ENCODE results near the gene SLC7A14.
A peak's percentile ranks its signal among the peaks of the same experiment; 100 is the strongest.

Gene SLC7A14

GRCh38 chr3:170585937-170586310 lies at the start of gene SLC7A14:
SLC7A14 (minus strand) TSS chr3:170586075; CDS start chr3:170526936, 59,139 bp downstream.
- no peak within 1 kb of the TSS for H3K27ac ChIP-seq

DNA sequence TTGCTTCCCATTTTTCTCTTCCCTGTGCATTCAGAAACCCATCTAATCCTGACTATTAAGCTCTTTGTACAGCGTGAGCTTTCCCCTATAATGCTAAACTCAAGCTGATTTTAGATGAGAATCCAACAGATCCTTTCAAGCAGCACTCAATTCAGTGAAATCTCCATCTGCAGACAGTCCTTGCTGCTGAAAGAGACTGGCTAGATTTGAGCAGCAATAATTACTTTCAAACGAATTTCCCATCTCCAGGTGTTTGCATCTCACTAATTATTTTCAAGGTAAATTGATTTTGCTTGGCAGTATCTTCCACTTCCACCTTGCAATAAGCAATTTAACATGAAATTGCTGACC lies 49.5 kb upstream of the SLC7A14 start:
- H3K27ac ChIP-seq = no peak overlapping the region
- DNase-seq (ENCODE audit: low read depth, low spot score) = no peak

More at GRCh38 chr3:170585937-170586310, at the start of gene SLC7A14:
- no peak for DNase-seq (ENCODE audit: low read depth, low spot score)

DNA sequence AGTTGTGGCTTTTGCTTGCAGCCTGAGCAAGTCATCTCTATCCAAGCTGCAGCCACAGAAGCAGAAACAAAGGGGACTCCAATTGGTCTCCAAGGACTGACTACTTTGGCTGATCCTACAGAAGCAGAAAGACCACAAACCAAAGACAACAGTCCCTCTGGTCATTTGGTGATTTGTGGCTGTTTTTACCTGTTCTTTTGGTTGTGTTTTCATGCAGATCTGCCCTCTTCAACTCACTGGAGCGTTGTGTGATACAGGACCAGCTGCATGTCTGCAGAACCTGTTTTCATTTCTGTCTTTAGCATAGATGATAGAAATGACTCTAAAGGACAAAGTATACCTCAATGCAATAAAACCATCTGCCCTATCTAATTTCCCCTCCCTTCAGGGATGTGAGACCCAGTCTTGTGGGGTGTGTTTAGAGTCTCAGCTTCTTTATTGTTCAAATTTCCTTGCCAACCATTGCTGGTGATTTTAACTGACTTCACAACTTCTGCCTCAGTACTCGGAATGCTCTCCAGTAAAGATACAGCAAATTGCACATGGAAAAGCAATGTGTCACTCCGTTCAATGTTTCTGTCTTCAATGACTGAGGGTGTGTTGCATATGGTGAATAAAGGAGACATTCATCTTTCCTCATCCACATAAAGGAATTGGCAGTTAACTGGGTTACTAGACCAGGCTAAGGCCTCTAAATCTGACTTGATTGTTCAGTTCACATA lies 48.9 kb upstream of the SLC7A14 start:
- H3K27ac ChIP-seq = no peak overlapping the region
- DNase-seq (ENCODE audit: low read depth, low spot score) = no peak

DNA sequence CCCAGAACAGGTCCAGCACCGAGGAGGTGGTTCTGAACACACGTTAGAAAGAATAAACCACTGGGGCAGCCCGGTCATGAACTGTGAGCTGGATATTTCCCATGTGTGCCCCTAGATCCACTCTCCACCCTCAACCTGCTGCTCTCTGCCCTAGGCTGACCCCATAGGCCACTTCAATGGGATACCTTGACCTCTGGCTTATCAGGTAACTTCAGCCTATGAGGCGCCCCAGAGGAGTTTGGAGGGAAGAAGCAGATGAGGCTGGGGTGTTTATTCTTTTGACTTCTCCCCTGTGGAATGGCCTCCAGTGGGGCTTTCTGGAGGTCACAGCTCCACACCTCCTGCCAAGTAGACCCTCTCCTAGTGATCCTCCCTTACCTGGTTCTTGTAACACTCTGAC lies 47.7 kb upstream of the SLC7A14 start:
- no peak overlapping the region for H3K27ac ChIP-seq
- no peak for DNase-seq (ENCODE audit: low read depth, low spot score)

GRCh38 chr3:170632780-170633179 lies 46.9 kb upstream of the SLC7A14 start:
- H3K27ac ChIP-seq = no peak overlapping the region
- no peak for DNase-seq (ENCODE audit: low read depth, low spot score)

GRCh38 chr3:170631755-170632488 lies 46.0 kb upstream of the SLC7A14 start:
- no peak overlapping the region for H3K27ac ChIP-seq
- no peak for DNase-seq (ENCODE audit: low read depth, low spot score)

DNA sequence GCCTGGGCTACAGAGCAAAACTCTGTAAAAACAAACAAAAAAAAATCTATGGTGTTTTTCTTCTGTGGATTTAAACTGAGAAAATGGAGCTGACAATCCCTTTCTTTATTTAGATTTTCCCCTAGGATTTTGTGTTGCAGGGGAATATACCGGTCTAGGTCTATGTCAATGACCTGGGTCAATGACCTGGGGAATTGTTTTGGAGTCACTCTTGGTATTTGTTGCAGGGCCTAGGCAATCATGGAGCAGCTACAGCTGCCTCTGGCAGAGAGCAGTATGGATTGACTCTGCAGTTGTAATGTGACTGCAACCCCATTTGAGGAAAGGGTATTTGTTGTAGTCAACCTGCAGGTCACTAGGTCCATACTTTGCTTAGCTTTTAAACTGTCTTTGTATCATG lies 37.6 kb upstream of the SLC7A14 start:
- DNase-seq (ENCODE audit: low read depth, low spot score) = no peak
- no peak overlapping the region for H3K27ac ChIP-seq

DNA sequence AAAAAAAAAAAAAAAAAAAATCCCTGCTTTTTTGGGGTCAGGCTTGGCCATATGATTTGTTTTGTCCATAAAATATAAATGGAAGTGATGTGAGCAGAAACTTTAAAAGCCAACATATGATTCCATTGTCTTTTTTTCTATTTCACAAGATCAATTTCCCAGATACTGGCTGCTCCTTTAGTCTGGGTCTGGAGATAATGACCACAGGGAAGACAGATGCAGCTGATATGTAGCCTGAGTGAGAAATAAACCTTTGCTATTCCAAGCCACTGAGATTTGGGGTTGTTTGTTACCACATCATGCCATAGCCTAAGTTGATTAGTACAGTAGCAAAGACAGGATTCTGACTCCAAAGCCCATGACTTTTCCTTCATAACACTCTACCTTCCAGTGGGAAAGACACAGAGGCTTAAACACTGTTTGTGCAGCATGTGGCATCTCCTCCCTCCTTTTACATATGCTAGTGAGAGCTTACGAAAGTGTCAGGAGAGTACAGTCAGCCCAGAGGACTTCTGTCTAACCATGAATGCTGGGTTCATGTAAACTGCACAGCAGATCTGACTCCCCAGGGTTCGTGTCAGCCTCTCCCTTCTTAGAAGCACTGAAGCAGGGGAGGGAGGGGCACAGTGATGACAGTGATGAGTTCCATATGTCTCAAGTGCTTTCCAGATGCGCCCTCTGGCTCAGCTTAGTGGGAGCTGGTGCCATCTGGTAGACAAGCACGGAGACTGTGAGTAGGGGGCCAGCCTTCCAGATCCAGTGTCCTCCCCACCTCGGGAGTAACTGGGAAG lies 36.7 kb upstream of the SLC7A14 start:
- H3K27ac ChIP-seq = no peak overlapping the region
- no peak for DNase-seq (ENCODE audit: low read depth, low spot score)

DNA sequence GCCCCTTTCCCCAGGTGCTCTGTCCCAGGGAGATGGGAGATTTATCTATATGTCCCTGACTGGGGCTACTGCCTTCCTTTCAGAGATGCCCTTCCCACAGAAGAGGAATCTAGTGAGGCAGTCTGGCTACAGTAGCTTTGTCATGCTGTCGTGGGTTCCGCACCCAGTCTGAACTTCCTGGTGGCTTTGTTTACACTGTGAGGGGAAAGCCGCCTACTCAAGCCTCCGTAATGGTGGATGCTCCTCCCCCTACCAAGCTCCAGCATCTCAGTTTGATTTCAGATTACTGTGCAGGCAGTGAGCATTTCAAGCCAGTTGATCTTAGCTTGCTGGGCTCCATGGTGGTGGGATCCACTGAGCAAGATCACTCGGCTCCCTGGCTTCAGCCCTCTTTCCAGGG lies 35.4 kb upstream of the SLC7A14 start:
- DNase-seq (ENCODE audit: low read depth, low spot score) = no peak
- no peak overlapping the region for H3K27ac ChIP-seq

DNA sequence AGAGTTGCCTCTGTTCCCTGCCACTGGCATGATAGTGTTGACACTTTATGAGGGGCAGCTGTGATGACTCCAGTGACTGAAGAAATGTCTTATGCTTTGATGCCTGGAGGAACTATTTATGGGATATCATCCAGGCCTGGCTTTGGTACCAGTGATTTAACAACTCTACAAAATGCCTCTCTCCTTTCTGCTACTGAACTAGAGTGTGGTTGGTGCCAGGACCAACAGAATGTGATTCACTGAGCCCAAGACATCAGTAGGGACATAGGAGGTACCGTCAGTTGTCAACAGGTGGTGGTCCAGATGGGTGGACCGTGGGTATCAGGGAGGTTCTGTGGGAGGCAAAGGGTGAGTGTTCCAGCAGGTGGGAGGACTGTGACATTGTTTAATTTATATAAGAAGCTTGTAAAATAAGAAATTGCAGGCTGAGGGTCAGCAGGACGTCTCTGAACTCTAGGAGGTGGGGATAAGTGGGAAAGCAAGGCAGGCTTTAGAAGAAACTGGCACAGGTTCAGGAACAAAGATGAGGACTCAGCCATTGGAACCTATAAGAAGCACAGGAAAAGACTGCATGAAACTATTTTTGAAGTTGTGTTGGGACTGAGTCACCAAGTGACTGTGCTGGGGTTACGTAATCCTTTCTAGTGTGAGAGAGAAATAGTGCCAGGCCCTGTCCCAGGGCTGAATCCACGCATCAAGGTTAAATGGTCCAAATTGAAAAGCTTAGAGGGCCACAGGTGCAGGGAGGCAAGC lies 28.5 kb upstream of the SLC7A14 start:
- no peak overlapping the region for H3K27ac ChIP-seq
- DNase-seq (ENCODE audit: low read depth, low spot score) = peak; percentile 73

GRCh38 chr3:170611751-170612150 lies 25.9 kb upstream of the SLC7A14 start:
- no peak for DNase-seq (ENCODE audit: low read depth, low spot score)
- H3K27ac ChIP-seq = no peak overlapping the region

- DNase-seq (ENCODE audit: low read depth, low spot score) = no peak
- no peak overlapping the region for H3K27ac ChIP-seq
These were observed 24.5 kb upstream of the SLC7A14 start for GRCh38 chr3:170610321-170610884.

DNA sequence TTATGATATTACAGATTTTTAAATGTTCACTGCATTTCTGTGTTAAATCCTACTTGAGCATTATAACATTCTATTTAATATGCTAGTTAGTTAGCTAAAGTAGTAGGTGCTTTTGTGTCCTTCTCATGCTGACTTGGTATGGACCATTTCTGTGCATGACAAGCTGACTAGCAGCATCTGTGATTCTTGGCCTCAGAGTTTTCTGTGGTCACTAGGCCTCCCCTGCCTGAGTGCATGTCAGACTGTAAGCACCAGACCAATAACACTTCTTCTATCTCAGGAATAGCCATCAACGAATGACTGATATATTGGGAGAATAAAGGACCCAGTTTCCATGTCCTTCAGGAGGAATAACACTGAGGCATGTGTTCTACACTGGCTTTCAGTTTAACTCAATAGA lies 22.6 kb upstream of the SLC7A14 start:
- DNase-seq (ENCODE audit: low read depth, low spot score) = no peak
- no peak overlapping the region for H3K27ac ChIP-seq

DNA sequence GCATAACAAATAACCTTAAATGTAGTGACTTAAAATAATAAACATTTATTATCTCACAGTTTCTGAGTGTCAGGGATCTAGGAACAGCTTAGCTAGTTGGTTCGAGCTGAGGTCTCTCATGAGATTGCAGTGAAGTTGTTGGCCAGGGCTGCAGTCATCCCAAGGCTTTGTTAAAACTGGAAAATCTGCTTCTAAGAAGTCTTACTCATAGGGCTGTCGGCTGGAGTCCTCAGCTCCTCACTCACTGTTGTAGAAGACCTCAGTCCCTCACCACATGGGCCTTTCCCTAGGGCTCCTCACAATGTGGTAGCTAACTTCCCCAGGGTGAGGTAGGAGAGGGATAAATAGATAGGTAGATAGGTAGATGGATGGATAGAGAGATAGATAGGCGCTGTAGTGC lies 20.8 kb upstream of the SLC7A14 start:
- H3K27ac ChIP-seq = no peak overlapping the region
- peak; percentile 39 for DNase-seq (ENCODE audit: low read depth, low spot score)

- no peak overlapping the region for H3K27ac ChIP-seq
- no peak for DNase-seq (ENCODE audit: low read depth, low spot score)
These were observed 19.6 kb upstream of the SLC7A14 start for GRCh38 chr3:170605490-170605889.

GRCh38 chr3:170603770-170604510 lies 18.1 kb upstream of the SLC7A14 start:
- H3K27ac ChIP-seq = no peak overlapping the region
- no peak for DNase-seq (ENCODE audit: low read depth, low spot score)

DNA sequence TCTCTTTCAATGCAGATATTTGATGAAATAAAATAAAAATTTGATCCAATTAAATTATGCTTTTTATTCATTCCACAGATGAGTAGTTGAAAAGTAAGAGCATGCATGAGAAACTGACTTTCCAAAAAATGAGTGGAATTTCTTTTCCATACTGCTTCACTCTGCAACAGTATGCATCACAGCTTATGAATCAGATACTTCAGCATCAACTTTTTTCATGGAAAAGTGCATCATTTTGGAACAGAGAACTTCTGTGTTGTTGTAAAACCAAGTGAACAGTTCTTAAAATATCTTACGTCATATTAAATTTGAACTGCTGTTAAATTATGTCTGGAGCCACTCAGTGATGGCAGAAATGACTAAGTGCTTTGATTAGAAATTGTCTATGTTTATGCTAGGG lies 16.7 kb upstream of the SLC7A14 start:
- no peak for DNase-seq (ENCODE audit: low read depth, low spot score)
- H3K27ac ChIP-seq = no peak overlapping the region

- H3K27ac ChIP-seq = no peak overlapping the region
- no peak for DNase-seq (ENCODE audit: low read depth, low spot score)
These were observed 14.2 kb upstream of the SLC7A14 start for GRCh38 chr3:170600005-170600624.

DNA sequence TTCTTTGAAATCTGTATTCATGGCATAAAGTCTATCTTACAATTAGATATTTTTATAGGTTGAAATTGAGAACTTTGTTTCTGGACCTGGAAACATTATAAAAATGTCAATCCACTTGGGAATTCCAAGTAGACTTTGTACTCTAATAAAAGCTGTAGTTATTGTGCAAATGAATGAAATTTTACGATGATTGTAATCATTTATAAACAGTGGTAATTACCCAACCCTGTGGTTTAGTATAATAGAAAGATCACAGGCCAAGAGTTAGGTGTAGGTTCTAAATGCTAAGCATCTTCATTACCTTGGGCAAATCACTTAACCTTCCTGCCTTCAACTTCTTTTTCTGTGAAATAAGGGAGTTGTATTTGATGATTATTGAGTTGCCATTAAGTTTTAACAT lies 13.2 kb upstream of the SLC7A14 start:
- no peak for DNase-seq (ENCODE audit: low read depth, low spot score)
- no peak overlapping the region for H3K27ac ChIP-seq

Measured in epithelial cell of prostate (primary cell).